Measurements from ENCODE around the gene SH3YL1.

Gene SH3YL1

DNA sequence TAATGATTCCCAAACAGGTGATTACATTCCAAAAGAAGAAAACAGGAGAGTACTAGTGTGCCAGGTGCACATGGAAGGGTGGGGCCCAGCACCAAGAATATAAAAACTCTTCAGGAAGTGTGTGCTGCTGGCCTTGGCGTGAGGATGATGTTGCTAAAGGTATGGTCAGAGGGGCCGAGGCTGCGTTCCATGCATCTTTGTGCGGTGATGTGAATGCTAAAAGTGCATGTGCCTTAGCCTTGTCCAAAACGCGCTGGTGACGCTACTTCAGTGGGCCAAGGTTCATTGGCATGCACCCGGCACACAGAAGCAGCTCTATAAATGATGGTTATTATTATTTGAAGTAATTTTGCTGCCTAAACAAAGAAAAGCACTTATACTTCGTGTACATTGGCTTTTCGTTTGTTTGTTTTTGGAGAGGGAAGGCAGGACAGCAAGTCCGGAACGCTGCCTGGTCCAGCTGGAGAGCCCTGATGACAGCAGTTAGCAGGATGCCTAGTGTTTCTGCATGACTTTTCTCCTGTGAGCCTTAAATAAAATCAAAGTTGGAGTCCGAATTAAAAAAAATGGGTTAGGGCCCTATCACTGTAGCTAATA, 21.2 kb upstream of the SH3YL1 start:
- Histone ChIP-seq H3K9me3 (no peaks in the 10 kb centered on the region), H3K36me3 (no peaks in the 10 kb centered on the region), H3K4me1 (no peaks in the 10 kb centered on the region), H3K27me3 (peaks cover 20% of the 10 kb centered on the region), H3K4me3 (ENCODE audit: low read depth, low read length) (no peak overlapping the region)
- no peak for DNase-seq
- TF ChIP-seq, protein P1, sequence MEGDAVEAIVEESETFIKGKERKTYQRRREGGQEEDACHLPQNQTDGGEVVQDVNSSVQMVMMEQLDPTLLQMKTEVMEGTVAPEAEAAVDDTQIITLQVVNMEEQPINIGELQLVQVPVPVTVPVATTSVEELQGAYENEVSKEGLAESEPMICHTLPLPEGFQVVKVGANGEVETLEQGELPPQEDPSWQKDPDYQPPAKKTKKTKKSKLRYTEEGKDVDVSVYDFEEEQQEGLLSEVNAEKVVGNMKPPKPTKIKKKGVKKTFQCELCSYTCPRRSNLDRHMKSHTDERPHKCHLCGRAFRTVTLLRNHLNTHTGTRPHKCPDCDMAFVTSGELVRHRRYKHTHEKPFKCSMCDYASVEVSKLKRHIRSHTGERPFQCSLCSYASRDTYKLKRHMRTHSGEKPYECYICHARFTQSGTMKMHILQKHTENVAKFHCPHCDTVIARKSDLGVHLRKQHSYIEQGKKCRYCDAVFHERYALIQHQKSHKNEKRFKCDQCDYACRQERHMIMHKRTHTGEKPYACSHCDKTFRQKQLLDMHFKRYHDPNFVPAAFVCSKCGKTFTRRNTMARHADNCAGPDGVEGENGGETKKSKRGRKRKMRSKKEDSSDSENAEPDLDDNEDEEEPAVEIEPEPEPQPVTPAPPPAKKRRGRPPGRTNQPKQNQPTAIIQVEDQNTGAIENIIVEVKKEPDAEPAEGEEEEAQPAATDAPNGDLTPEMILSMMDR (IDR thresholded peaks at IDR 0.05; ENCODE audit: low read depth, low read length), result no peak

DNA sequence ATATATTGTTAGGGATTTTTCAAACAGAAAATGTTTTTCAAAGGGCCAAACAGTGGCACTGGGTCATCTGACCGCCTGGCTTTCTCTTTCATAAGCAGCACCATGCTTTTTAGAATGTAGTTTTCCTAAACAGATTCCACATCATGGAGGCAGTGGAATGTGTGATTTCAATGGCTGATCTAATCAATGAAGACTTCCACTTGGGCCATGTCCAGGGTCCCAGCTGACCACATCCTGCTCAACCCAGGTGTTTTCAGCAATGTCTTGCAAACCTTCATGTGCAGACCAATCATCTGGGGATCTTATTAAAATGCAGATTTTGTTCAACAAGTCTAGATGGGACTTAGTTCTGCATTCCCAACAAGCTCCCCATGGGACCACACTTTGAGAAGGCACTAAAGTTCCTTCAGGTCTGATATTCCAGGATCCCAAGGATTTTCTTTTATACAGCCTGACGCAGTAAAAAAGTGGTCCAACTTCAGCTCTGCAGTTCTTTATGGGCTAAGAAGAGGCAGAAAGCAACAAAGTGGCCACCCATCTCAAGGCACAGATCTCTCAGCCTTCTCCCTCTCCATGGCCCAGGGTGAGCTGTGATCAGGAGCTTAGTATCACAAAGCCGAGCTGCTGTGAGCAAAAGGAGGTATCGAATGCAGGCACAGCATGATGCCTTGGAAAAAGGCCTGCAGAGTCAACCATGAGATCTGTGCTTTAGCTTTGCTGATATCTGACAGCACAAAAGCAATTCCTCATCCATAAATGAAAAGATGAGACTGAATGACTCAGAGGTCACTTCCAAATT, 20.4 kb upstream of the SH3YL1 start:
- H3K4me3 ChIP-seq (ENCODE audit: low read depth, low read length), result no peak overlapping the region

DNA sequence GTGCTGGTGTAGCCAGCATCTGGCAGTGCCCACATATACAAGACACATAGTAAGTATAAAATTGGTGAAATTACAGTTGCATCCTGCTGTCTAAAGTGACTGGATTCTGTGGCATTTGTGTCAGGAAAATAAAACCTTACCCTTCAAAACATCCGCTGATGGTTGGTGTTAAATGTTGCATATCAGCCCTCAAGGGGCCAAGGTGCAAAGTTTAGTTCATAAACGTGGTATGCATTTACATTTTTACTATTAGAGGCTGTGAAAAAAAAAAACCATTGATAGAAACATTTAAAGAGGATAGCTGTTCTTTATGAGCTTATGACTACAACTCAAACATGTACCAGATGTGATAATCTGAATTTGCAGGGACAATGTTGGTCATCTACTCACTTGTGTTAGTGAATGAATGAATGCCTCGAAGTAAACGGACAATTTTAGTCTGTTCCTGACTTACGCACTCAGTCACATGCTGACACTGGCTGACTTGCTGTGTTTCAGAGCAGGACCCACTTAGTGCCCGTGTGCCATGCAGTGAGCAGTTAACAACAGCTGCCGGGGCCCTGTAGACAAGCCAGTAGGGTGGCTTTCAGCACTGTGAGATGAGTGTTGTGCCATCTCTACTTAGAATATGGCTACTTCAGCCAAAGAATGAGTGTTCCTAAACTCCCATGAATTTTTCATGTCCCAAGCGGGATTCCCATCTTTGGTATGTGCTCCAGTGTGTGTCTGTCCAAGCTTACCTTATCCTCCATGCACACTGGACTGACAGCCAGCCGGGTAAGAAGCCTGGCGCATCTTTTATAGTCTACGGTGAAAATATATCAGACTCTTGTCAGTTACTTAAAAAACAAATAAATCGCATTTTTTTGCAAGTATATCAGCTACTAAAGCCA, 18.8 kb upstream of the SH3YL1 start:
- Histone ChIP-seq H3K4me1 (no peaks in the 10 kb centered on the region), H3K9me3 (no peaks in the 10 kb centered on the region), H3K27me3 (0 out of 2 replicates have a peak, but pooled peaks cover 3% of the 10 kb centered on the region), H3K36me3 (no peaks in the 10 kb centered on the region), H3K4me3 (ENCODE audit: low read depth, low read length) (no peak overlapping the region)
- TF ChIP-seq, protein P1 (IDR thresholded peaks at IDR 0.05; ENCODE audit: low read depth, low read length), result no peak
- DNase-seq, result no peak

More for the DNA sequence above, 20.4 kb upstream of the SH3YL1 start:
- no peak for DNase-seq
- peaks cover 12% of the 10 kb centered on the region for H3K27me3 ChIP-seq
- H3K9me3 ChIP-seq, result no peaks in the 10 kb centered on the region
- H3K4me1 ChIP-seq, result no peaks in the 10 kb centered on the region
- H3K36me3 ChIP-seq, result no peaks in the 10 kb centered on the region
- TF ChIP-seq, protein P1 (IDR thresholded peaks at IDR 0.05; ENCODE audit: low read depth, low read length), result no peak

DNA sequence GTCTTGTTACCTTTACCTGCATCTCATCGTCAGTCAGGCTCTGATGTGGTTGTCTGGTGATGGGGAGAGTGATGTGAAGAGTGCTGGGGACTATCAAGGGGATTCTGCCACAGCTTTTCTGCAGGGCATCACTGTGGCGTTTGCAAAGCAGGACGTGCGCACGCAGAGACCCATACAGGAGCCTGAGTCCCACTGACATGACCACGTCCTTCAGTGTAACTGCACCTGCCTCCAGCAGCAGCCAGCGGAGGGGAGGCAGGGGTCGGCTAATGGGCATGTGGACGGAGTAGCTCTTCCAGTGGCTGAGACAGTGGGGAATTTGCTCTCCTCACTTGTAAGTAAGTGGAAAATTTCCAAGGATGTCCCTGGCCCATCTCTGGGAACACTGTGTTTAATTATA, 17.5 kb upstream of the SH3YL1 start:
- no peak for DNase-seq
- H3K4me1 ChIP-seq, result no peaks in the 10 kb centered on the region
- H3K9me3 ChIP-seq, result no peaks in the 10 kb centered on the region
- TF ChIP-seq, protein P1 (IDR thresholded peaks at IDR 0.05; ENCODE audit: low read depth, low read length), result no peak
- no peak overlapping the region for H3K4me3 ChIP-seq (ENCODE audit: low read depth, low read length)
- no peaks in the 10 kb centered on the region; the same call in 1 of the 2 replicates for H3K36me3 ChIP-seq
- no peaks in the 10 kb centered on the region for H3K27me3 ChIP-seq

DNA sequence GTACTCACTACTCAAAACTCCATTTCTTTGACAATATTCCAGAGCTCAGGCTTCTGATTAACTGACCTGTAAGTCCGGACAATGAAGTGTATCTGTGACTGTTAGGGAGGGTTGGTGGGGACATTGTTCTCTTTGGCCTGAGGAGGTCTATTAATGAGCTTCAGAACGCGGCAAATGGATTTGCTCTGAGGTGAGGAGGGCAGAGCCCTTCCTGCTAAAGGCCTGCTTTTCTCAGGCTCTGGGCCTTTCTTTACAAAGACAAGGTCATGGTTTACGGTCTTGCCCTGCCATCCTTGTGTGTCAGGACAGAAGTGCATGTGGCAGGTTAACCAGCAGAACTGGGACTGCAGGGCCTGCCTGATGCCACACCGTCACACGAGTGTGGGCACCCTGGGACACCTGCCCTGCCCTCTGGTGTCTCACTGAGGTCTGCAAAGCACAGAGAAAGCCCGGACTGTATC, 16.8 kb upstream of the SH3YL1 start:
- no peak for DNase-seq
- no peaks in the 10 kb centered on the region for H3K27me3 ChIP-seq
- no peaks in the 10 kb centered on the region for H3K4me1 ChIP-seq
- H3K9me3 ChIP-seq, result no peaks in the 10 kb centered on the region
- TF ChIP-seq, protein P1 (IDR thresholded peaks at IDR 0.05; ENCODE audit: low read depth, low read length), result no peak
- H3K36me3 ChIP-seq, result no peaks in the 10 kb centered on the region; the same call in 1 of the 2 replicates
- no peak overlapping the region for H3K4me3 ChIP-seq (ENCODE audit: low read depth, low read length)
